ENCODE measurements around the gene DSC3.

The DSC3 gene
- 0 to 0.14 reads per million in 2 donors for total RNA-seq

DNA sequence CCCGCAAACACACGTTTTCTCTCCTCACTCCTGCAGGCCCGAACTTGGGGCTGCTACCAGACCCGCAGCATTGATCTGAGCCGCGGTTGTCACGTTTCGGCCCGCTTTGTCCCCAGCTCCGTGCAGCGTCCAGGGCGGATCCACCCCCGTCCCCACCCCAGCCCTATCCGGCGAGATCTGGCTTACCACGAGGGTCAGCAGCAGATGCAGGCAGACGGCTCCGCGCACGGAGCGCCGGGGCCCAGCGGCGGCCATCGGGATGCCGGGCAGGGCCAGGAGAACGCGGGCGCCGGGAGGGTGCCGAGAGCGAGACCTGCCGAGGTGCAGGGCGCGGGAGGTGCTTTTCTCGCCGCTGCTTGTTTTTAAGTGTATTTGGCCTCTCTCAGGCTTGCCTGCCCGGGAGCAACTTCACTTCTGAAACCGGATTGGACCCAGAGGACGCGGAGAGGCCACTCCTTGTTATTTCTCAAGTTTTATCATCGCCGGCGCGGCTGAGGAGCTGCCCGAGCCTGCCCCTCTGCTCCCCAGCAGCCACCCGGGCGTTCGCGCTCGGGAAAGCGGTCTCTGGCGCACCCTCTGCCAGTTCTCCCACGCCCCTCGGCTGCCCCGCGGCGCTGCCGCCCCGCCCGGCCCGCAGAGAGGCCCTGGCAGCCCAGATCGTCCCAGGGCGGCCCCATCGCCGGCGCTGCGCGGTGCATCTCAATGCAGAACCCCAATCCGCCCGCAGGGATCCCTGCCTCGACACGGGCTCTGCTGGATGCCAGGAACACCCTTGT lies at the start of gene DSC3:
DSC3 (minus strand) TSS at position 337 of the 776 bp plus-strand sequence; CDS start at position 255, 82 bp downstream.
- no peak for DNase-seq

DNA sequence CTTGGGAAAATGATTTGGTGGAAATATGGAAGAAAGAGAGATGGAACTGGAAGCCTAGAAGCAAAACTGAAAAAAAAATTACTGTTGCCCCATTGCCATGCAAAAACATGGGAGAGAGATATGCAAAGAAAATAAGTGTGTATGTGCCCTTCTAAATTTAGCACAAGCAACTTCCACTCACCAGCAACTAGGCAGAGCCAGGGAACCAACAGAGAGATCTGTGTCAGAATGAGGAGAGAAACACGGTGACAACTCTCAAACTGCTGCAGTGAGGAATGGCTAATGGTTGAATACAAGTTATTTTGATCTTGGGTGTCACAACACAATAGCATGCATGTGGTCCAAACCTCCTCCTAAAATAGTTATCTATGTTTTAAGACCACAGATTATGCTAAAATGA lies 48.8 kb upstream of the DSC3 start:
- no peak for DNase-seq

DNA sequence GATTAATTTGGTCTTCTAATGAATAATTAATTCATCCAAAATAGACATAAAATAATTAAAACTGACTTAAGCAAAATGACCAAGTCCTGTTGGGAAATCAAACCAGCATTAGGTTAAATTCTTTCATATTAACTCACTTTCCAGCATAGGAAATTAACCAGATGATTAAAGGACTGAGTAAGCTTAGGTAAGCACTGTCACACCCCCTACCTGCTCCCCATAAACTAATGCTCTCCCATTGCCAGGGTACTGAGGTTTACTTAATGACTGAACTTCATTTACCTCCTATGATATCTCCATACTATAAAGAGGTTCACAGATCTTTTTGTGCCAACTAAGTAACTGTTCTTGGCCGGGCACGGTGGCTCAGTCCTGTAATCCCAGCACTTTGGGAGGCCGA lies 46.0 kb upstream of the DSC3 start:
- DNase-seq: no peak

DNA sequence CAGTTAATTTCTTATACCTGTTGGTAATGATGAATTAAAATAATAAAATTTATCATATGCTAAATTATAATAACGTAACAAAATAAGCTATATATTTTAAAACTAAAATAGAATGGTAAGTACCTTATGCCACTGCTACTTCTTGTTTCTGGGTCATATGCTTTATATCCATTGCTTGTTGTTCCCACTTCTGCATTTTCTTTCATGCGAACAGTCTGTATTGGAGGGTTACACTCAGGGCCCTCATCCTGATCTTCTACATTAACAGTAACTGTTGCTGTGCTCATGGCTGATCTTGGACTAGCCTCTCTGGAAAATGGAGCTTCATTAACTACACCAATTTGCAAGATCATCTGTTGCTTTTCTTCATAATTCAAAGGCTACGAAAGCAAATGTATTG lies 37.4 kb upstream of the DSC3 start:
- no peak for DNase-seq

DNA sequence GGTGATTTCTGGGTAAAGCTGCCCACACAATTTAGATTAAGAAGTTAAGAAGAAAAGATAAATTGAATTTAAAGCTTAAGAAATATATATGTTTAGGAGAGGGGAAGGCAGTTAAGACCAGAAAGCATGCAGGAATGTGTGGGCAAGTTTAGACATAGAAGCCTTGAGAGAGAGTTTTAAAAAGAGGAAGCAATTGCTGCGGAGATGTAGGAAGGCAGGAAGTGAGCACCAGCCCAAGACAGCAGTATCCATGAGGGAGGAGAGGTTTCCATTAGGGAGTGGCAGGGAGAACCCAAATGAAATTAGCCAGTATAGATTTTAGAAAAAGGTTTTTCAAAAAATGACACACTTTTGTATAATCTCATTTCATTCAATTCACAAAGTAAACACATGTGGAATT lies 35.3 kb upstream of the DSC3 start:
- DNase-seq: no peak

DNA sequence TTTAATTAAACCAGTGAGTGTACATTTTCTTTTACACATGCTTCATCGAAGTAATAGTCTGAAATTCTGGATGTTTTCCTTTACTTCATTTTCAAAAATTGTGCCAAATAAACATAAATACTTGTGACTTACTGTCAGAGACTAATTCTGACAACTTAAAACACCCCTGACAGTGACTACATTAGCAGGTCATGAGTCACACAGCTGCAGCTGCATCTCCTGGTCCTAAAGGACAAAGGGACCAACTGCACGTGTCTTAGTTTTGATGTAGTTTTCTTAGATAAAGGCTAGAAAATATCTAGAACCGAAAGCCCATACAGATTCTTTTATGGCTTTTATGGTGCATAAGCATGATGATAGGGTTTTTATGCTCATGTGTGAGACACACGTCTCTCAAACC lies 29.6 kb upstream of the DSC3 start:
- DNase-seq: no peak

DNA sequence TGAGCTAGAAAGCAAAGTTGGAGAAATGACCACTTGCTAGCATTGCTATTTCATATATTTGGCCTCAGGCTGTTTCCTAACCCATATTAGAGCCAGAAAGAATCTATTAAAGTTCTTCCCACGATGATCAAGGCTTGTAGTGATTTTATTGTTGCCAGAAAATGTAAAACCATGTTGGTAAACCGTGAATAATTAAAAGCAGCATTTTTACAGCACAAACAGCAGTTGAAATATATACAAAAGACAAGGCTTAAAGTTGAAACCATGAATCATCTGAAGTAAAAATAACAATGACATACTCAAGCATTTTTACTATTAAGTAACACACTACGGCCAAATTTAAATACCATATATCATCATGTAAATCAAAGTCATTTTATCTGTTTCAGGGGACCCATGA lies 27.7 kb upstream of the DSC3 start:
- no peak for DNase-seq

DNA sequence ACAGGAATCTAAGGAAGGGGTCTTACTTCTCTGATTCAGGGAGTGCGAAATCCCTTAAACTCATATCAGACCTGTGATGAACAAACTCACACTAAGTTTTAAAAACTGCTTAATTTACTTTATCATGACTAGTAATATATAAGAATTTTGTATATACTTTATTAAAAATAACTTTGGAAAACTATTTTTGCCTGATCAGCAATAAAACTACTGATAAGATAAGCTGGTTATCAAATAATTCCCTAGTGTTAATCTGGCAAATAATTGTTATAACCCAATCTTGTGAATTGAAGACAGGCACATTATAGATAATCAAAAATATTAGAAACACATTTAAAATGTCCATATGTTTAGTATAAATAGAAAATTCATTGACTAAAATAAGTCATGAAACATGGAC lies 23.7 kb upstream of the DSC3 start:
- DNase-seq: no peak

DNA sequence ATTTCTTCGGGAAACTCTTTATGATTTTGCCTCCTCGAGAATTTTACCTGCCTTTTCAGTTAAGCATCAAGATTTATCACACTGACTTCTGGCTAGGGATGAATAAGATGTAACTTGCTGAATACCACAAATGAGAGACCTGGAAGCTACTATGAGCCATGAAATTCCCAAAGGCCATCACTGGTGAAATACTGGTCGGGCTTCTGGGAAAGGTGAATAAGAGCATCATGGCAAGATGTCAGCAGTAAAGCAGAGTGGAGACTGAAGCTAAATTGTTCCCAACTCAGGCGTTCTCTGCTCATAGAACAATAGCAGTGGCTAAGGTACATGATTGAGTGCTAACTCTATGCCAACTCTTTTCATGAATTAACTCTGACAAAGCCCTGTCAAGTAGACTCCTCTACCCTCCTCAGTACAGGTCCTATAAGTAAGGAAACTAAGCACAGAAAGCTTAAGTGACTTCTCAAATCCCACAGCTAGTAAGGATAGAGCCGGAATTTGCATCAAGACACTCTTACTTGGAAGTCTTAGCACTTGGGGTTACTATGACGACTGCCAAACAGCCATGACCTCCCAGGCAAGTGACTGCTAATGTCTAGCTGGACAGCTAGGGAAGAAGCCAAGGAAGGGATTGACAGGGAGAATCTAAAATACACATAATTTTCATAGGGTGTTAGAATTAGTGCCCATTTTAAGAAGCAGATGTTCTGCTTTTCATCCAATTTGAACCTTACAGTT lies 22.7 kb upstream of the DSC3 start:
- DNase-seq: no peak

DNA sequence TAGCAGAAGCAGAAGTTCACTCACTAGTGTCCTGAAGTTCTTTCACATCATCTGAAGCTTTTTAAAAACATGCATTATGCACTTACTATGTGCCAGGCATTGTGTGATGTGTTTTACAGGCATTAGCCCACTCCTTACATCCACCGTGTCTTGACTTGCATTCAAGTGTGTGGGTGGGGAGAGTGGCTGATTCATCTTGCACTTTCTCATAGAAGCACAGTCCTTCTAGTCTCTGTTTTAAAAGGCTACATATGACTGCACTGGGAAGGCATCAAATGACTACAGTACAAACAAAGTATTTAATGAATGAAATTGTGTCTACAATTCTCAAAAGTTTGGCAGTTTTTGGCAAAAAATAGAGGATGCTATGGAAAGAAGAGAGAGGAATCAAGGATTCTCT lies 21.6 kb upstream of the DSC3 start:
- DNase-seq: no peak

DNA sequence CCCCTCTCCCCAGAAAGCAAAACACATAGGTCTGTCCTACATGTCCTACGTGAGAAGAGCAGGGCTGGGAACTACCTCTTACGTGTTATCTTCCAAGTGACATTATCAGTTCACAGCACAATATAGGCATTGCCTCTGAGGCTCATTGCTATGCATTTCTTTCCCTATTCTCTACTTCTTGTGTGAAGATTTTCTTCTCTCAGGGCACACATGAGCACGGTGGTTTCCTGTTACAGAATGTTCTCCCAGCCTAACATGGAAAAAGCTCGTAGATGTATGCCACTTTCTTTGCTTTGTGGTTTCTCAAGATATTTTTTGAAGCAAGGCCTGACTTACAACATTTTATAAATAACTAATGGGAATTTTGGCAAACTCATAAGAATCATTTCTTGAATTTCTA lies 19.4 kb upstream of the DSC3 start:
- no peak for DNase-seq

DNA sequence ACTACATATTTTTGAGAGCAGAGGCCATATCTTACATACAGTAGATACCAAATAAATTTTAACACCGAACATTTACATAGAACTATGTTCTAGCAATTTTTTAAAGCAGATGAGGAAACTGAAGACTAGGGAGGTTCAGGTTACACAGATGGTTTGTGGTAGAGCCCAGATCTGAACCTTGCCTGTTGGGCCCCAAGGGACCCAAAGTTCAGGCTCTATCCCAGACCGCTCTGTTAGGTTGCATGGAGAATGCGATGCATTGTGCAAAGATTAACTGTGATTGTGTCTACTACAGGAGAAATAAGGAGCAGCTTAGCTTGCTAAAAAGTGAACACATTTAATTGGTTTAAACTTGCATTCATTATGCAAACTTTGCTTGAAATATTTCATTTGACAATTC lies 16.4 kb upstream of the DSC3 start:
- no peak for DNase-seq

DNA sequence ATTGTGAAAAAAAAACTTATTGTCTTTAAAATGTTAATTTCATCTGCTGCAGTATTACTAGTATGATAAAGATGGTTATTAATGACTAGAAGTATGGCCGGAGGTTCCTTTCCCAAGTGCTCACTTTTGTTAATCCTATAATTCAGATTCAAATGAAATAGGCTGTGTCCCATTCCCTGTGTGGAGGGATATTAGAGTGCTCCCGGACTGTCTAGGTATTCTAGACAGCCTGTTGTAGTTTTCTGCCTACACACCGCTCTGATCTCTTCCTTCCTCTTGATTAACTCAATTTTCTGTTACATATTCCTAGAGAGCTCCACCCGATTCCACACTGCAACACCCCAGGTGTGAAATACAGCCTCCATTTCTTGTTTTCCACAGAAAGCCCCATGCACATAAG lies 15.4 kb upstream of the DSC3 start:
- DNase-seq: no peak

DNA sequence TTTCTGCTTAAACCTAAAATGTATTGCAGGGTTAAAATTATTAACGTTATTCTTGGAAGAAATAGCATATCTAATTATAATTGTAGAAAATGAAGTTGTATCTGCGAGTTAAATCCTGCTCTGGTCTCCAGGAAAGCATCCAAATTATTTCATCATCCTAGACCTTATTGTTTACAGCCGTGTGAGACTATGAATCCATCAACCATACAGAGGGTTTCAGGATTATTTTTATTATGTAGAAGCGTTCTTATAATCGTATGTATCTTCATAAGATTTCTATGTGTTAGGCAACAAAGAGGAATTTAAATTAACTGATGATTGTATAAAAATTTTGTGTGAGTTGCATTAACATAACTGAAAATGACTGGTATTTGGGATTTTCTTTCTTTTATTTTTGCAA lies 14.5 kb upstream of the DSC3 start:
- DNase-seq: no peak

DNA sequence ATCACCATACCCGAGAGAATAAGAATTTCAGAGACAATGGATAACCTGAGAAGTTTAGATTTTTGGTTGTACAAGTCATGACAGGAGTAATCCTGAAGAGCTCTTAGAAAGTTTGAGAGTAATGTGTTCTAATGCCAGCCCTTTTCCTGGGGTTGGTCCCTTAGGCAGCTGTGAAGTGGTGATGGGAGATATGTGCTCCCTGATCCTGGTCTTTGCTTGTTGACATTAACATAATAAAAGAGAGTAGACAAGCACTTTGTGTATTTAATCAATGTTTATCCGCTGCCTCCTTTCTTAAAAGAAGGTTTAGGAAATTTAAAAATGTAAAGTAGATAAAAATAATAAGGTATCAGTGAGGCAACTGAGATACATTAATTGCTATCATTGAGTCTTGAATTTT lies 13.8 kb upstream of the DSC3 start:
- DNase-seq: no peak

DNA sequence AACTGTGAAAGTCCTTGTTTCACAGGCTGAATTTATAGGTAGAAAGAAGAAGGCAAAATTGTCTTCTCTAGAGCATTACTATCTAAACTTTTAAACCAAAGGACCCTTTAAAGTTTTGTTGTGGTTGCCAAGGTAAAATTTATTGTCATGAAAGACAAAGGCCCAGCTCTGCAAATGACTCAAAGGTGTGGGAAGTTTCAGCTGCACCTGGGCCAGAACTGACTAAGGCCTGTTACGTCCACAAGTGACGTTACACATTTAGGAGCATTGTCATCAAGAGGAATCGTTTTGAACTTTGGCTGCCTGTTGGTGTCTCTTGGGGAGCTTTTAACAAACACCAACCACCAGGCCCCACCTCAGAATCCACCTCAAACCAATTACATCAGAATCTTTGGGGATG lies 8.1 kb upstream of the DSC3 start:
- DNase-seq: no peak

DNA sequence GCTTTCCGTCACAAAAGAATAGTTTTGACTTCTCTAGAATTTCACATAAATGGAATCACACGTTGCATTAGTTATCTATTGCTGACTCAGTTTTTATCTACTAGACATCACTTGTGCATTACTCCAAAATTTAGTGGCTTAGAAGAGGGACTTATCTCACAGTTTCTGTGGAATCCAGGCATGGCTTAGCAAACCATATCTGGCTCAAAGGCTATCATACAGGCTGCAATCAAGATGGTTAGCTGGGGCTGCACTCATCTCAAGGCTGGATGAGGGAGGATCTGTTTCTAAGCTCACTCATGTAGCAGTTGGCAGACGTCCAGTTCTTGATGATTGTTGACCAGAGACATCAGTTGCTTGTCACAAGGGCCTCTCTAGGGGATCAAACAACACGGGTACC lies 6.6 kb upstream of the DSC3 start:
- DNase-seq: no peak

DNA sequence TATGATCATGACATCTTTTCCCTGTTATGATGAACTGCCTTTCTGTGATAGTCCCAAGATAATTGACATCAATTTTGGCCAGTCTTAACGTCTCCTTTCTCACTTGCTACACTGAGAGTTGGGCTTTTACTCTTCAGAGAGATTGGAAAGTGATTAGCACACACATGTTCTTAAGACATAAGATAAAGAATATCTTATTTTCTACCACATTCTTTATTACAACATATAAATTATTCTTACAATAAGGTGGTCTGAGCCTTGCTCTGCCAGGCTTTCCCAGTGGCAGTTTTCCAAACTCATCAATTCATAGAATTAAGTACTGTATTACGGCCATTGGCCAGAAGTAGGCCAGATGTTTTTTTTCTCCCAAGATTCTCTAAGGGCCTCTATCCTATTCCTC lies 5.7 kb upstream of the DSC3 start:
- no peak for DNase-seq

DNA sequence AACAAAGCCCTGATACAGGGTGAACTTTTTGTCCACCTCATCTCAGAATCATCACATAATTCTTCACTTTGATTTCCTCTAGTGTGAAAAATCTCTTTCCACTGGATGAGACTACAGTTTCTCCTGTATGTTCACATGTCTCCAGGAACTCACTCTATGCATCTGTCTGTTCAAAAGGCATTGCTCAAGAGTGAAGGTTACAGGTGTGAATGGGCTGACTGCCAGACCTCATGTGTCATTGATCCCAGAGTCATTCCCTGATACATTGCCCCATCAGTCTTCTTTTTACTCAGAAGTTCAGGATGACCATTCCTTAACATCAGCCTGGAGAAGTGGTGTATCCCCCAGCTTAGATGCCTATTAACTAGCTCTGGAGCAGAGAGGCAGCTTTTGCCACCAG lies 4.4 kb upstream of the DSC3 start:
- no peak for DNase-seq

DNA sequence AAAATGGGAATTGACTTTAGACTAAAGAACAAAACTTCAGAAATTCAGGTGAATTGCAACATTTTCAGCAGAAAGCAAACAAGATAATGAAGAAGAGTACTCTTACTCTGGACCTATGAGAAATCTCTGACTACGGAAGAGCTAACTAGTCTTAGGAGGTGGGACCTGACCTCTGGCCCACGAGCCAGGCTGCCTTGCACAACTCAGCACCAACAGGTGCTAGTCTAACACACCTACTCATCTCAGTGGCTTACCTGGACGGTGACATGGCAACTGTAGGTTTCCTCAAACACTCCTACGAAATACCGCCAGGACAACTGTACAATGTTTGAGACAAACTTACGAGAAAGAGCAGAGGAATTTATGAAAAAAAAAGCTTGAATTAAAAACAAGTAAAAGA lies 3.1 kb upstream of the DSC3 start:
- DNase-seq: no peak

DNA sequence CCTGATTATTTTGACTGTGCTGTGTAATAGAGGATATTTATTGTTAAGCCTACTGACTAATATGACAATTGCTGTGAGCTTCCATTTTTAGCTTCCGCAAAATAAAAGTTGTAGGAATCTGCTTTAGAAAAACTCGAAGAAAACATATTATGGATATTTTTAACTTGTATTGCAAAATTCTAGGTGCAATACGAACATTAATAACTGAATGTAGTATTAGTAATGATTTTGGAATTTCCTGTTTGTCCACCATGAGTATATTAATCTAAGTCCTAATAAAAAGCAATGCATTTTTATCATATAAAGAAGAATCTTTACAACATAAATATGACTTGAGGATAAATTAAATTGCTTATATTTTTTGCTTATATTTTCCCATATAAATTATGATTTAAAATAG lies 2.4 kb upstream of the DSC3 start:
- DNase-seq: no peak

DNA sequence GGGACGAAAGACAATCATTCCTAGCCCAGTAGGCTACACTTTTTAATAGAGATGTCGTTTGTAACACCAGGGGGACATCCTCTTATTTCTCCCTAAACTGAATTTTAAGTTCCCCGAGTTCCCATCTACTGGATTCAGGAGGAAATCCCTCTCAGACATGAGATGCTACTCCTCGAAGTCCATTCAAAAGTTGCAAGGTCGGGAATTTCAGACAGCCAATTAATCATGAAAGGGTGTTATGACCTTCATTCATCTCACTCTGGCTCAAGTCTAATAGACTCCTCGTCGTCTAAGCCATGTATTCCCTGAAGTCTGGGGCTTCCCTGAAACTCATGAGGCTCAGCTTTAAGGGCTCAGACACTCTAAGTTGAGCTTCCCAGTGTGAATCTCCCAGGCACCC lies 1.2 kb upstream of the DSC3 start:
- DNase-seq: no peak

DNA sequence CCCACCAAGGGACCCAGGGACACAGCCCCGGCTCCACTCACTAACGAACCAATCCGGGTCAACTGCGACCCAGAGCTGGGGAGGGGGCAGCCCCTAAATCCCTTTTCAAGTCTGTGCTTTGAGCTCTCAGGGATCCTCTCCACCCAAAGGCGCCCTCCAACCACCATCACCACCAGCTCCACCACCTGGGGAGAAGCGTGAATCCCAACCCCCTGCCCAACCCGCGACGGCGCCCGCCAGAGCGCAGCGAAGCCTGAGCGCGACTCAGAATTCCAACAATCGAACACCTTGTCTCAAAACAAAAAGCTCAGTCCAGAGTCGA lies 497 bp downstream of the DSC3 start:
- DNase-seq: no peak

DNA sequence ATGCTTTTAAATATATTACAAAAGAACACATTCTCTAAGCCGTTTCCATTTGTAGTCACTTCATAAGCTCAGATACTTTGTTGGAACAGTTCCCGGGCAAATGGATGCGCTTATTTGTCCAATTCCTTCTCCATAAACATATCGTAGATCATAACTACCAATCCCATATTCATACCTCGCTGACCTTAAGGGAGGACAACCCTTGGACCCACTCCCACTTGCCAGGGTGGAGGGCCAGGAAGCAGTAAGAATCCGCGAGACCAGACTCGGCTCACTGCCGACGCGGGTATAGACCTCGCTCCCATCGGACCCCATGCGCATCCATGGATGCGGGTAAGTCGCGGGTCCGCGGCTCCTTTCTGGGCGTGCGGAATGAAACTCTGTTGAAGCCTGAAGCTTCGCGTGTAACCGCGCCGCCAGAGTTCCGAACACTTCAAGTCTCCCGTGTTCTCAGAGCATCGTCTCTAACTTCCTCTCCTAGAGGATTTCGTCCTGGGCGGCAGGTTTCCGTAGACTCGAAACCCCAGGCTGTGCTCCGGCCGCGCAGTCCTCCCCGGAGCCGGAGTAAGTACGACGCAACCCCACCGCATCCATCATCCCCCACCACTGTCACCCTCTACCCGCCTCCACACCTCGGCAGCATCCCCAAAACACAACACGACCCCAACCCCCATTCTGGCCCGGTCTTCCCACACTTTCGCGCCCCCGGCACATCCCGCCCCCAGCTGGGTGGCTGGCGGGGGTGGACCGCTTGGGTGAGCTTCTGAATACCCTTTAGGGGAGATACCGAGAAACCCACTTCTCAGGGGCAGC lies 1.1 kb downstream of the DSC3 start:
- no peak for DNase-seq

Measured in T-helper 9 cell (primary cell).